SK-N-SH treated with all-trans-retinoic acid at 6 μM for 48 hours (cell line): ENCODE data around the gene OR6C2.

ENCODE experiments used
- ARNTL ChIP-seq: fragments of 450-650 bp; formaldehyde crosslinking; IDR thresholded peaks from 2 replicates; pipeline ENCODE4 v1.5.0; 2020; ENCODE audit warnings: low read depth, mild to moderate bottlenecking, moderate library complexity, borderline replicate concordance
- CSRNP3 ChIP-seq: fragments of 250-450 bp; sonication (Bioruptor Pico); IDR thresholded peaks from 2 replicates; pipeline ENCODE4 v1.5.1; 2021; ENCODE audit warnings: mild to moderate bottlenecking, moderate library complexity
- GLIS3 ChIP-seq: fragments of 250-450 bp; sonication (Bioruptor Pico); IDR thresholded peaks from 2 replicates; pipeline ENCODE4 v1.5.0; 2020; ENCODE audit warnings: mild to moderate bottlenecking, moderate library complexity
- ISL1 ChIP-seq: fragments of 250-450 bp; sonication (Bioruptor Pico); IDR thresholded peaks from 2 replicates; pipeline ENCODE4 v2.1.2; 2022; ENCODE audit warnings: mild to moderate bottlenecking, moderate library complexity
- PATZ1 ChIP-seq: fragments of 250-450 bp; sonication (Bioruptor Pico); IDR thresholded peaks from 2 replicates; pipeline ENCODE4 v1.8.0; 2020; ENCODE audit warnings: mild to moderate bottlenecking, moderate library complexity, borderline replicate concordance
- PPARA ChIP-seq: fragments of 250-450 bp; sonication (Bioruptor Pico); IDR thresholded peaks from 2 replicates; pipeline ENCODE4 v1.5.0; 2020; ENCODE audit warnings: mild to moderate bottlenecking, borderline replicate concordance
- SNAI2 ChIP-seq: fragments of 250-450 bp; sonication (Bioruptor Pico); IDR thresholded peaks from 2 replicates; pipeline ENCODE4 v1.5.0; 2020; ENCODE audit warnings: mild to moderate bottlenecking, moderate library complexity
- ZFP3 ChIP-seq: fragments of 250-450 bp; sonication (Bioruptor Pico); IDR thresholded peaks from 2 replicates; pipeline ENCODE4 v1.5.0; 2020; ENCODE audit warnings: mild to moderate bottlenecking, moderate library complexity
- ZFP30 ChIP-seq: fragments of 450-650 bp; formaldehyde crosslinking; IDR thresholded peaks from 2 replicates; pipeline ENCODE4 v1.5.0; 2022; ENCODE audit warnings: mild to moderate bottlenecking, moderate library complexity
- ZNF565 ChIP-seq: fragments of 450-650 bp; formaldehyde crosslinking; conservative IDR thresholded peaks from 2 replicates; pipeline ENCODE4 v1.5.0; 2020; ENCODE audit warnings: low read depth, mild to moderate bottlenecking, moderate library complexity
- ZNF70 ChIP-seq: fragments of 450-650 bp; formaldehyde crosslinking; IDR thresholded peaks from 2 replicates; pipeline ENCODE4 v1.5.0; 2020; ENCODE audit warnings: mild to moderate bottlenecking, moderate library complexity
- TF ChIP-seq, protein P1 (sequence below): fragments of 250-450 bp; sonication (Bioruptor Pico); IDR thresholded peaks from 2 replicates; pipeline ENCODE4 v1.8.0; 2021; ENCODE audit warnings: low read depth, mild to moderate bottlenecking, moderate library complexity, borderline replicate concordance
- TF ChIP-seq, protein P2 (sequence below): fragments of 250-450 bp; sonication (Bioruptor Pico); IDR thresholded peaks from 2 replicates; pipeline ENCODE4 v1.5.0; 2020; ENCODE audit warnings: mild to moderate bottlenecking, moderate library complexity
- TF ChIP-seq, protein P3 (sequence below): fragments of 250-450 bp; sonication (Bioruptor Pico); IDR thresholded peaks from 2 replicates; pipeline ENCODE4 v1.5.1; 2020; ENCODE audit warnings: low read depth, mild to moderate bottlenecking, moderate library complexity

DNA sequence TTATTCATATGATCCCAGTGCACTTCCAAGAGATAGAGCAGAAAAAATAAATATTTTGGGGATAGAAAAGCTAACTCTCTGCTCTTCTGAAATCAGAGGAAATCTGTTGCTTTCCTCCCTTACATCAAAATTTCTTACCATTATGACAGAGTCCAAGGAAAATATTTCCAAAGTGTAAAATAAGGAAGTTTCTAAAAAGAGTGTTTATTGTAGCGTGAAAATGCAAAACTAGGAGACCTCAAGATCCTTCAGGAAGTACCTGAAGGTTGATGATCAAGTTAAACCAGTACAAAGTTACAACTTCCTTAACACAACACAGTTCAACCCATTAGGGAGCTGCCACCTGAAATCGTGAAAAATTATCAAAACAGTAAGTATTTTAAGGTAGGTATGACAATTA lies at the start of gene OR6C2:
- TF ChIP-seq, protein P1, sequence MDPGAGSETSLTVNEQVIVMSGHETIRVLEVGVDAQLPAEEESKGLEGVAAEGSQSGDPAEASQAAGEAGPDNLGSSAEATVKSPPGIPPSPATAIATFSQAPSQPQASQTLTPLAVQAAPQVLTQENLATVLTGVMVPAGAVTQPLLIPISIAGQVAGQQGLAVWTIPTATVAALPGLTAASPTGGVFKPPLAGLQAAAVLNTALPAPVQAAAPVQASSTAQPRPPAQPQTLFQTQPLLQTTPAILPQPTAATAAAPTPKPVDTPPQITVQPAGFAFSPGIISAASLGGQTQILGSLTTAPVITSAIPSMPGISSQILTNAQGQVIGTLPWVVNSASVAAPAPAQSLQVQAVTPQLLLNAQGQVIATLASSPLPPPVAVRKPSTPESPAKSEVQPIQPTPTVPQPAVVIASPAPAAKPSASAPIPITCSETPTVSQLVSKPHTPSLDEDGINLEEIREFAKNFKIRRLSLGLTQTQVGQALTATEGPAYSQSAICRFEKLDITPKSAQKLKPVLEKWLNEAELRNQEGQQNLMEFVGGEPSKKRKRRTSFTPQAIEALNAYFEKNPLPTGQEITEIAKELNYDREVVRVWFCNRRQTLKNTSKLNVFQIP (CRISPR knock-in tag), result no peak
- TF ChIP-seq CSRNP3 (CRISPR knock-in tag) (no peak), ZFP30 (CRISPR knock-in tag) (no peak), GLIS3 (CRISPR knock-in tag) (no peak), SNAI2 (CRISPR knock-in tag) (no peak), ZNF565 (CRISPR knock-in tag) (no peak), PATZ1 (no peak), PPARA (CRISPR knock-in tag) (no peak), ARNTL (CRISPR knock-in tag) (no peak), ISL1 (no peak), ZNF70 (CRISPR knock-in tag) (no peak), ZFP3 (CRISPR knock-in tag) (no peak)
- TF ChIP-seq, protein P2, sequence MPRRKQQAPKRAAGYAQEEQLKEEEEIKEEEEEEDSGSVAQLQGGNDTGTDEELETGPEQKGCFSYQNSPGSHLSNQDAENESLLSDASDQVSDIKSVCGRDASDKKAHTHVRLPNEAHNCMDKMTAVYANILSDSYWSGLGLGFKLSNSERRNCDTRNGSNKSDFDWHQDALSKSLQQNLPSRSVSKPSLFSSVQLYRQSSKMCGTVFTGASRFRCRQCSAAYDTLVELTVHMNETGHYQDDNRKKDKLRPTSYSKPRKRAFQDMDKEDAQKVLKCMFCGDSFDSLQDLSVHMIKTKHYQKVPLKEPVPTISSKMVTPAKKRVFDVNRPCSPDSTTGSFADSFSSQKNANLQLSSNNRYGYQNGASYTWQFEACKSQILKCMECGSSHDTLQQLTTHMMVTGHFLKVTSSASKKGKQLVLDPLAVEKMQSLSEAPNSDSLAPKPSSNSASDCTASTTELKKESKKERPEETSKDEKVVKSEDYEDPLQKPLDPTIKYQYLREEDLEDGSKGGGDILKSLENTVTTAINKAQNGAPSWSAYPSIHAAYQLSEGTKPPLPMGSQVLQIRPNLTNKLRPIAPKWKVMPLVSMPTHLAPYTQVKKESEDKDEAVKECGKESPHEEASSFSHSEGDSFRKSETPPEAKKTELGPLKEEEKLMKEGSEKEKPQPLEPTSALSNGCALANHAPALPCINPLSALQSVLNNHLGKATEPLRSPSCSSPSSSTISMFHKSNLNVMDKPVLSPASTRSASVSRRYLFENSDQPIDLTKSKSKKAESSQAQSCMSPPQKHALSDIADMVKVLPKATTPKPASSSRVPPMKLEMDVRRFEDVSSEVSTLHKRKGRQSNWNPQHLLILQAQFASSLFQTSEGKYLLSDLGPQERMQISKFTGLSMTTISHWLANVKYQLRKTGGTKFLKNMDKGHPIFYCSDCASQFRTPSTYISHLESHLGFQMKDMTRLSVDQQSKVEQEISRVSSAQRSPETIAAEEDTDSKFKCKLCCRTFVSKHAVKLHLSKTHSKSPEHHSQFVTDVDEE (CRISPR knock-in tag), result no peak
- TF ChIP-seq, protein P3, sequence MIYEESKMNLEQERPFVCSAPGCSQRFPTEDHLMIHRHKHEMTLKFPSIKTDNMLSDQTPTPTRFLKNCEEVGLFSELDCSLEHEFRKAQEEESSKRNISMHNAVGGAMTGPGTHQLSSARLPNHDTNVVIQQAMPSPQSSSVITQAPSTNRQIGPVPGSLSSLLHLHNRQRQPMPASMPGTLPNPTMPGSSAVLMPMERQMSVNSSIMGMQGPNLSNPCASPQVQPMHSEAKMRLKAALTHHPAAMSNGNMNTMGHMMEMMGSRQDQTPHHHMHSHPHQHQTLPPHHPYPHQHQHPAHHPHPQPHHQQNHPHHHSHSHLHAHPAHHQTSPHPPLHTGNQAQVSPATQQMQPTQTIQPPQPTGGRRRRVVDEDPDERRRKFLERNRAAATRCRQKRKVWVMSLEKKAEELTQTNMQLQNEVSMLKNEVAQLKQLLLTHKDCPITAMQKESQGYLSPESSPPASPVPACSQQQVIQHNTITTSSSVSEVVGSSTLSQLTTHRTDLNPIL, result no peak
